ENCODE data around the gene B2M. TPM values are rescaled to one million over a fixed set of nuclear protein-coding genes. Genes with fewer than 3 reads are reported as not detected.

The B2M gene
- total RNA-seq, 1 donor from 2014 or later, result 1,535 TPM

- no peak for DNase-seq (ENCODE audit: extremely low spot score, unreplicated experiment)
- H3K9me3 Mint-ChIP-seq (ENCODE audit: unreplicated experiment), result peaks cover 36% of the 10 kb centered on the region
- H3K4me1 Mint-ChIP-seq (ENCODE audit: unreplicated experiment), result no peaks in the 10 kb centered on the region
Observed at GRCh38 chr15:44753345-44753744, 42.0 kb downstream of the B2M start.

GRCh38 chr15:44763187-44763586 lies 51.9 kb downstream of the B2M start:
- Mint-ChIP-seq H3K4me1 (ENCODE audit: unreplicated experiment) (no peaks in the 10 kb centered on the region), H3K36me3 (ENCODE audit: unreplicated experiment) (no peaks in the 10 kb centered on the region), H3K9me3 (ENCODE audit: unreplicated experiment) (no peaks in the 10 kb centered on the region), H3K27ac (ENCODE audit: unreplicated experiment) (no peak overlapping the region), H3K4me3 (ENCODE audit: unreplicated experiment) (no peak overlapping the region), H3K27me3 (ENCODE audit: unreplicated experiment) (peaks cover 53% of the 10 kb centered on the region)
- no peak for TF ChIP-seq CTCF (IDR thresholded peaks at IDR 0.05)
- no peak for DNase-seq (ENCODE audit: extremely low spot score, unreplicated experiment)

More at GRCh38 chr15:44753345-44753744, 42.0 kb downstream of the B2M start:
- peaks cover 4% of the 10 kb centered on the region for H3K36me3 Mint-ChIP-seq (ENCODE audit: unreplicated experiment)
- no peak overlapping the region for H3K27ac Mint-ChIP-seq (ENCODE audit: unreplicated experiment)
- peaks cover 31% of the 10 kb centered on the region for H3K27me3 Mint-ChIP-seq (ENCODE audit: unreplicated experiment)
- no peak overlapping the region for H3K4me3 Mint-ChIP-seq (ENCODE audit: unreplicated experiment)
- TF ChIP-seq CTCF (IDR thresholded peaks at IDR 0.05), result no peak

GRCh38 chr15:44763848-44764247 lies 52.5 kb downstream of the B2M start:
- Mint-ChIP-seq H3K36me3 (ENCODE audit: unreplicated experiment) (no peaks in the 10 kb centered on the region), H3K9me3 (ENCODE audit: unreplicated experiment) (no peaks in the 10 kb centered on the region), H3K4me3 (ENCODE audit: unreplicated experiment) (no peak overlapping the region), H3K27ac (ENCODE audit: unreplicated experiment) (no peak overlapping the region), H3K27me3 (ENCODE audit: unreplicated experiment) (peaks cover 49% of the 10 kb centered on the region), H3K4me1 (ENCODE audit: unreplicated experiment) (no peaks in the 10 kb centered on the region)
- no peak for TF ChIP-seq CTCF (IDR thresholded peaks at IDR 0.05)
- no peak for DNase-seq (ENCODE audit: extremely low spot score, unreplicated experiment)

GRCh38 chr15:44765036-44765435 lies 53.7 kb downstream of the B2M start:
- Mint-ChIP-seq H3K27ac (ENCODE audit: unreplicated experiment) (no peak overlapping the region), H3K36me3 (ENCODE audit: unreplicated experiment) (no peaks in the 10 kb centered on the region), H3K4me3 (ENCODE audit: unreplicated experiment) (no peak overlapping the region), H3K4me1 (ENCODE audit: unreplicated experiment) (no peaks in the 10 kb centered on the region), H3K9me3 (ENCODE audit: unreplicated experiment) (peaks cover 1% of the 10 kb centered on the region), H3K27me3 (ENCODE audit: unreplicated experiment) (peaks cover 38% of the 10 kb centered on the region)
- no peak for TF ChIP-seq CTCF (IDR thresholded peaks at IDR 0.05)
- no peak for DNase-seq (ENCODE audit: extremely low spot score, unreplicated experiment)

Other genes starting within 250 kb of the B2M start
- gene EIF3J, start 174.4 kb upstream of the B2M start, total RNA-seq, result 82.1 and 94.2 TPM in 2 replicates
- 58.1 and 79.1 TPM in 2 replicates for gene SPG11, start 47.9 kb upstream of the B2M start, total RNA-seq
- 0.24 and 0.40 TPM in 2 replicates for gene PATL2, start 194 bp upstream of the B2M start, total RNA-seq
- 13.6 and 17.6 TPM in 2 replicates for gene TRIM69, start 25.0 kb downstream of the B2M start, total RNA-seq
- gene TERB2, start 245.2 kb downstream of the B2M start, total RNA-seq, result not detected in 2 replicates